ENCODE measurements around the gene CXCL12.

CXCL12 gene

GRCh38 chr10:44395902-44396670 is 11.2 kb upstream of the CXCL12 start:
- no peak for DNase-seq (ENCODE audit: low read depth)

DNA sequence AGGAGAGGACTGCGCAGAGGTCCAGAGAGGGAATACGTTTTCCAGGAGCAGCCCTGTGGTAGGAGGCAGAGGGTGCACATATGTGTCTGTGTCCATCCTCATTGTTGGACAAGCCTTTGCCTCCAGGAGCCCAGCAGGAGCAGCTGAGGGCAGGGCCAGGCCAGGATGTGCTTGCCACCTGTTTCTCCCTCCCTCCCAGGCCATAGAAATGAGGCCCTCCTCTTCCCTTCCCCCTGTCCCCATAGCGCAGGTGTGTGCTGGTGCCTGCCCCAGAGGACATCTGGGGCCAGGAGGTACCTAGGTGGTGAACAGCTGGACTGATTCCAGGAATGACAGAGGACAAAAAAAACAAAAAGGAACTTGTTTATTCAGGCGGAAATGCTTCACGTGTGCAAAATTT is 10.5 kb upstream of the CXCL12 start:
- TF ChIP-seq, protein P1, sequence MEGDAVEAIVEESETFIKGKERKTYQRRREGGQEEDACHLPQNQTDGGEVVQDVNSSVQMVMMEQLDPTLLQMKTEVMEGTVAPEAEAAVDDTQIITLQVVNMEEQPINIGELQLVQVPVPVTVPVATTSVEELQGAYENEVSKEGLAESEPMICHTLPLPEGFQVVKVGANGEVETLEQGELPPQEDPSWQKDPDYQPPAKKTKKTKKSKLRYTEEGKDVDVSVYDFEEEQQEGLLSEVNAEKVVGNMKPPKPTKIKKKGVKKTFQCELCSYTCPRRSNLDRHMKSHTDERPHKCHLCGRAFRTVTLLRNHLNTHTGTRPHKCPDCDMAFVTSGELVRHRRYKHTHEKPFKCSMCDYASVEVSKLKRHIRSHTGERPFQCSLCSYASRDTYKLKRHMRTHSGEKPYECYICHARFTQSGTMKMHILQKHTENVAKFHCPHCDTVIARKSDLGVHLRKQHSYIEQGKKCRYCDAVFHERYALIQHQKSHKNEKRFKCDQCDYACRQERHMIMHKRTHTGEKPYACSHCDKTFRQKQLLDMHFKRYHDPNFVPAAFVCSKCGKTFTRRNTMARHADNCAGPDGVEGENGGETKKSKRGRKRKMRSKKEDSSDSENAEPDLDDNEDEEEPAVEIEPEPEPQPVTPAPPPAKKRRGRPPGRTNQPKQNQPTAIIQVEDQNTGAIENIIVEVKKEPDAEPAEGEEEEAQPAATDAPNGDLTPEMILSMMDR (IDR thresholded peaks at IDR 0.05; ENCODE audit: insufficient read depth, low read depth, low read length, missing control alignments), result no peak
- no peak overlapping the region for H3K4me3 ChIP-seq (ENCODE audit: low read depth, low read length)
- DNase-seq (ENCODE audit: low read depth), result no peak

More at GRCh38 chr10:44395902-44396670, 11.2 kb upstream of the CXCL12 start:
- TF ChIP-seq, protein P1 (IDR thresholded peaks at IDR 0.05; ENCODE audit: insufficient read depth, low read depth, low read length, missing control alignments), result no peak
- no peak overlapping the region for H3K4me3 ChIP-seq (ENCODE audit: low read depth, low read length)

- TF ChIP-seq, protein P1 (IDR thresholded peaks at IDR 0.05; ENCODE audit: insufficient read depth, low read depth, low read length, missing control alignments), result no peak
- no peak for DNase-seq (ENCODE audit: low read depth)
- H3K4me3 ChIP-seq (ENCODE audit: low read depth, low read length), result no peak overlapping the region
Measured at GRCh38 chr10:44394696-44395381, 9.9 kb upstream of the CXCL12 start.

DNA sequence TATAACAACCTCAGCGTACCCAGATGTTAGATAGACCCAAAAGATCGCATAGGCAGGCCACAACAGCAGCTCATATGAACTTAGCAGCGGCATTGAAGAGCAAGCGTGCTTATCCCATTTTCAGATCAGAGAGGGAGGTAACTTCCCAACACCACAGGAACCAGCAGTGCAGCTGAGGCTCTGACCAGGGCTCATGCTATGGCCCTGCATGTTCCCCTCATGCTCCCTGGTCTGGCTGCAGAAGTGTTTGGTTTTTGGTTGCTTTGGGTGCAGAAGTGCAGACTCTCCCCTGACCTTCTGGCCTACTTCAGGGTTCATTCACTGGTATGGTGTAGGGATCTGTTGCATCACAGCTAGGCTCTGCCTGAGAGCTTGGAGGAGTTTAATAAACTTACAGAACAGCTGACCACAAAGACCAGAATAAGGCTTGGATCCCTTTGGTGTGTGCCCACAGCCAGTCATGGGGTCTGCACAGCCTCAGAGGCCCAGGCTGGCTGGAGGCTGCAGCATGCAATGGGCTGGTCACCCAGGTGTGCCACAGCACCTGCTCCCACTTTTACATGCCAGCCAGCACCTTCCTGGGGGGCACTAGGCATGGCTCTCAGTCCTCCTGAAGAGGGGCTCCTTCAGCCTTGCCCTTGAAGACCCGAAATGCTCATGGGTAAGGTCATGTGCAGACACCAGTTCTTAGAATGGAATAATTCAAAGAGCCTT is 9.1 kb upstream of the CXCL12 start:
- TF ChIP-seq, protein P1 (IDR thresholded peaks at IDR 0.05; ENCODE audit: insufficient read depth, low read depth, low read length, missing control alignments), result no peak
- DNase-seq (ENCODE audit: low read depth), result no peak
- H3K4me3 ChIP-seq (ENCODE audit: low read depth, low read length), result no peak overlapping the region

DNA sequence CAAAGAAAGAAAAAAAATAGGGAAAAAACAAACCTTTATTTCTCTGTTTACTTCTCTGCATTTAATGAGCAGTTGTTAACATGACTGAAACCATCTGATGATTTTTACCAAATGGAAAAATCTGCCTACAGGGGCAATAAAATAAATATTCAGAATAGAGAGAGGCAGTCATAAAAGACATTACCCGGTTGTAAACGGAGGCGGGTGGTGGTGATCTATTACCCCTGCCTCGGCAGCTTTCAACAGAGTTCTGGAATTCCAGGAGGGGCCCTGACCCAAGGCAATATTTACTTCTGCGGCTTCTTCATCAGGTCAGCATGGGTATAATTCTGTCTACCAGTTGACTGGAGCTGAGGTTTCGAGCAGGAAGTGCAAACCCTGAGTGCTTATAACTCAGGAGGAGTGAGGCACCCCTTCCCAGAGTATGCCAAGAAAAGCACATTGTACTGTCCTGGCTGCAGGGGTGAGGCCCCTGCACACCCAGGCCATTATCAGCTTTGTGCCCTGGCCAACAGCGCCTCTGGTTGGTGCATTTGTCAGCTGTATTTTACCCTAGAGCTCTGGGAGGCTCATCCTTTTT is 8.2 kb upstream of the CXCL12 start:
- DNase-seq (ENCODE audit: low read depth), result no peak
- TF ChIP-seq, protein P1 (IDR thresholded peaks at IDR 0.05; ENCODE audit: insufficient read depth, low read depth, low read length, missing control alignments), result no peak
- H3K4me3 ChIP-seq (ENCODE audit: low read depth, low read length), result no peak overlapping the region

- H3K4me3 ChIP-seq (ENCODE audit: low read depth, low read length), result no peak overlapping the region
- TF ChIP-seq, protein P1 (IDR thresholded peaks at IDR 0.05; ENCODE audit: insufficient read depth, low read depth, low read length, missing control alignments), result no peak
- DNase-seq (ENCODE audit: low read depth), result no peak
Measured at GRCh38 chr10:44392420-44392819, 7.5 kb upstream of the CXCL12 start.
